HK-2 (cell line): ENCODE results near the gene KCNH2.
A peak's percentile ranks its signal among the peaks of the same experiment; 100 is the strongest.

Source experiments
- DNase-seq: peaks from one replicate; pipeline ENCODE4 v3.0.0-alpha.2; 2018; ENCODE audit not compliant: unreplicated experiment

Gene KCNH2

DNA sequence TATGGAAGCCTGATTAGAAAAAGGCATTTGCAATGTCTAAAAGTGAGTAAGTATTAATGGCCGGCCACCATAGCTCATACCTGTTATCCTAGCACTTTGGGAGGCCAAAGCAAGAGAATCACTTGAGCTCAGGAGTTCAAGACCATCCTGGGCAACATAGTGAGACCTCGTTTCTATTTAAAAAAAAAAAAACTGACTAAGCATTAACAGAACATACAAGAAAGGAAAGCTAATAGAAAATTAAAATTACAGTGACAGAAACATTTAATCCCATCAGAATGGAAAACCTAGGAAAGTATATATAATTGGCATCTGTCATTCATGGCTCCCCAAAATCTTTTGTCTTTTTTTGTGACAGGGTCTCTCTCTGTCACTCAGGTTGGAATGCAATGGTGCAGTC, 69.9 kb downstream of the KCNH2 start:
- DNase-seq: no peak

DNA sequence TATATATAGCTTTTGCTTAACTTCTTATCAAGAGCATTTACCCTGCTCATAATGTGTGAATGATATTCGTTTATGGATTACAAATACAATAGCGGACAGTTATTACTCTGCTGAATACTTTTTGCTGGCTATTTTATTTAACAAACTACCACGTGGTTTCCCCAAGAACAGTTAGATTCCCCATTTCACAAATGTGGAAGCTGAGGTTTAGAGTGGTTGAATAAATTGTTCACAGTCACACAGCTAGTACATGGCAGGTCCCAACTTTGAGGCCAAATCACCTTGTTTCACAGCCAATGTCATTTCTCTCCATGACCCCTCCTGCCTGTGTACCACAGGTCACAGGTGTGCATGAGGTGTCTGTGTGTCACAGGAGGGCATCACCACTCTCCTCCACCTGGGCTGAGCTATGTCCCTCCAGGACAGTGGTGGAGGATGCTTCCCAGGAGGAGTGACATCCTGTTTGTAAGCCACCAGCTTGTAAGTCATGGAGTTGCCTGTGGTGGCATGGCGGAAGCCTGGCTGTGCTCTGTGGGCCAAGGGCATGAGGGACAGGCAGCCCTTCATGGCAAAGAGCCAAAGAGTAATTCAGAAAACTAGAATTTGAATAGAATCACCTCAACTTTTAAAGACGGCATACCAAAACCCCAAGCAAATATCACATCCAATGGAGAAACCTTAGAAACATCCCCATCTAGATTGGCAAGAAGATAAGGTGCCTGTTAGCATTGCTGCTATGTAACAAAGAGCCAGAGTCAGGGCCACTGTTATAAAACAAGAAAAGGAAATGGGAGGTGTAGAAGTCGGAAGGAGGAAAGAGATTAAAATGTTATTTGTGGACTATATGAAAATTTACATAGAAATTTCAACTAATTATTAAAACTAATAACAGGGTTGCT, 73.9 kb downstream of the KCNH2 start:
- no peak for DNase-seq

DNA sequence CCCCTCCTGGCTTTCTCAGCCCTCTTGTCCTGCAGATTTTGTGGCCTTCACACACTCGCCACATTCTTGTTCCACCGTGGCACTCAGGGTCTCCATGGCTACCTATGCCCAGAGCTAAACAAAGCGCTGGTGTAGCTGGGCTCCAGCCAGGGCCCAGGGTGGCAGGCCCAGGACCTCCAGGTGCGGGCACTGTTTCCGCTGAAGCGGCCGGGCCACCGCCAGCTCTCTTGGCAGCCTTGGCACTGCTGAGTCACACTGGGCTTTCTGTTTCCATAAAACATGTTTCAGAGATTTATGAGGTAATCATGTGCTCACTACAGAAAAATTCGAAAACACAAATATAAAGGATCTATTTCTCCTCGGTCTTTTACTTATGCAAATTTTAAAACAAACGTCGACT, 74.5 kb downstream of the KCNH2 start:
- no peak for DNase-seq

DNA sequence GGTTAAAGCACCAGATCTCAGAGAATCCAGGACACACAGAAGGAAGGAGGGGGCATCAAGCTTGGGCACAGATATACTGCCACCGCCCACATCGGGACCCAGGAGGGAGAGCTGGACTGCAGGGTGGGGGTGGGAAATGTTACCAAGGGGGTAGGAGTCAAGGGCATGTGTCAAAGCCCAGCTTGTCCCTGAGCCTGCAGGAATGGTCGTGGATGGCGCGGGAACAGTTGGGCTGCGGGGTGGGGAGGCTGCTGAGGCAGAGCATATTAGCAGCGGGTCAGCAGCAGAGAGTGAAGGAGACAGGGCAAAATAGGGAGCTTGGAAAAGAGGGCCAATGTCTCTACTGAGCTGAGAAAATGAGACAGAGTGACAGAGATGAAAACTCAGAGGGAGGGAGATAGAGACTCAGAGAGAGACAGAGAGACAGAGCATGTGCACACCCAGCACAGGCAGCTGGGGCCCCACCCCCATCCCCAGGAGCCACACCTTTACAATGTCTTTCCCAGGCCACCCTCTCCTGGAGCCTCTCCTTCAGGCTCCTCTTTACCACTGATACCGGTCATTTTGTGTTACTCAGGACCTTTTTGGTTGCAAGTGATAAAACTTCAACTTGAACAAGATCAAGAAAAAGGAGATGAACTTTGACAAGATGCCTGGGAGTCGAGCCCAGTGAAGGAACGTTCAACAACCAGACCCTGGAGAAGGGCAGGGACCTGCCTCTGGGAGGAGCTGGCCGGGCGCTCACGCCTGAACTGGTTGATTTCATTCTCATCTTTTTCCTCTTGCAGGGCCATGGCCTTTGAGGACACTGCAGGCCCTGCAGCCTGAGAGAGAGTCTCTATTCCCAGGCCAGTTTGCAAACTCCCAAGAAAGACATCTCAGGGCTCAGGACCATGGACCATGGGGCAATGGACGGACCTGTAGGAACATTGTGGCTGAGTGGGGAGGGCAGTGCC, 75.8 kb downstream of the KCNH2 start:
- no peak for DNase-seq

DNA sequence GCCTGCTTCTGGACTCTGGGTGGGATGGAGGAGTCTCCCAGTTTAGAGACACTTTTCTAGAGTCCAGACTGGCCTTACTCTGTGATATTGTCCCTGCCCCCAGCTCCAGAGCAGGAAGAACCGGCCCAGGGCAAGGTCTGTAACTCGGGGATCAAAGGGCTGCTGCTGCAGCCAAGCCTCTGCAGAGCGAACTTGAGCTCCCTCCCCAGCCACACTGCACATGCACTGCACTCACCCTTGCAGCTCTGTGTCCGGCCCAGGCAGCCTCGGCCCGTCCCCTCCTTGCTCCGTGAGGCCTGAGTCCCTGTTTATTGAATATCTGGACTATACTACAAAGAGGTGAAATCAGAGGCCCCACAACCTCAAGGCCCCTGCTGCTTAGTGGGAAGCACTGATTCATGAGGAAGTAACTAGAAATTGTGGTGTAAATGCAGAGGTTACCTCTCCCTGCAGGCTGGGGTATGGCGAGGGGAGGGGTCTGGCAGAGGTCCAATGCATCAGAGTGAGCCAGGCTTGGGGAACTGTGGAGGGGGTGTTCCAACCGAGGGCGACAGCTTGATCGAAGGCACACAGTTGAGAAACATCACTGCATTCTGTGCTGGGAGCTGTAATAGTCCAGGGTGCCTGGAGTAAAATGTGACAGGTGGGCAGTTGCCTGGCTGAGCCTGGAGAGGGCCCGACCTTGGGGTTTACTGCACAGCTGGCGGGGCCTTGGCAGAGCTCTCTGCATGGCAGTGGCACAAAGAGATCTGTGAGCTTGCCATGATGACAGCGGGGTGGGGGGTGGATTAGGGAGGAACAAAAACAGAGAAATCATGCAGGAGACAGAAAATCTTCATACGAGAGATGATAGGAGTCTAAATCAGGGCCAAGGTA, 76.7 kb downstream of the KCNH2 start:
- no peak for DNase-seq

DNA sequence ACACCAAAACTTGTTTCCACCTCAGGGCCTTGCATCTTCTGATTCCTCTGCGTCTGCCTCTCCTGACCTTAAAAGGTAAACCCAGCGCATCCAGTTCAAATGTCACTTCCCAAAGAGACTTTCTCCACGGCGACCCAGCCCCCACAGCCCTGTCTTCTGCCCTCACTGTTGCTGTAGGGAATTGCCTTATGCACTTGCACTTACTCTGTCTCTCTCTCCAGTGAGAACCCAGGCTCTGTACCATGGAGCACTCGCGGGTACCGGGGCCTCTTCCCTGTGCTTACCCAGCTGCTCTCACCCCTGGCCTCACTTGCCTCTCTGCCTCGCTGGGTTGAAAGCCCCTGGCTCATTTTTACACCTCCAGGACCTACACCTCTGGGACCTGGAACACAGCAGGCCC, 77.4 kb downstream of the KCNH2 start:
- no peak for DNase-seq

DNA sequence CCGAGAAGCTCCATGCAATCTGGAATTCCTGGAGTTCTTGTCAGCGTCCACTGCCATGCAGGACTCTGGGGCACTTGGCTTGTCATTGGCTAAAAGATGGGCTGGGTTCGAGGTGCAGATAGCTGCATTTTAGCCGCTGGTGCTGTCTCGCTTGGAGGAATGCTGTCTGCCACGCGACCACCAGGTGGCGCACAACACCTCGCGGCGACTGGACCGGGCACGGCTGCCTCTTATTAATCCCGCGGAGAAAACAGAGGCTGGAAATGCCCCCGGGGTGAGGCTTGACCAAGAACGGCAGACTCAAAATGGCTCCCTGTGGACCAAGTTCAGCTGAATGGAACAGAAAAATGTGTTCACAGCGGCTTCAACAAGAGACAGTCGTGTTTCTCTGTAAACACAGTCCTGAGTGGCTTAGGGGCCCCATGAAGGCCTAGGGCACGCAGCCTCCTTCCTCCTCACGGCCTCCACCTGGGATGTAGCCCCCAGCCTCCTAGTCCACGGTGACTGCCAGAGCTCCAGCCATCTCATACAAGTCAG, 79.6 kb downstream of the KCNH2 start:
- DNase-seq: peak; percentile 76

DNA sequence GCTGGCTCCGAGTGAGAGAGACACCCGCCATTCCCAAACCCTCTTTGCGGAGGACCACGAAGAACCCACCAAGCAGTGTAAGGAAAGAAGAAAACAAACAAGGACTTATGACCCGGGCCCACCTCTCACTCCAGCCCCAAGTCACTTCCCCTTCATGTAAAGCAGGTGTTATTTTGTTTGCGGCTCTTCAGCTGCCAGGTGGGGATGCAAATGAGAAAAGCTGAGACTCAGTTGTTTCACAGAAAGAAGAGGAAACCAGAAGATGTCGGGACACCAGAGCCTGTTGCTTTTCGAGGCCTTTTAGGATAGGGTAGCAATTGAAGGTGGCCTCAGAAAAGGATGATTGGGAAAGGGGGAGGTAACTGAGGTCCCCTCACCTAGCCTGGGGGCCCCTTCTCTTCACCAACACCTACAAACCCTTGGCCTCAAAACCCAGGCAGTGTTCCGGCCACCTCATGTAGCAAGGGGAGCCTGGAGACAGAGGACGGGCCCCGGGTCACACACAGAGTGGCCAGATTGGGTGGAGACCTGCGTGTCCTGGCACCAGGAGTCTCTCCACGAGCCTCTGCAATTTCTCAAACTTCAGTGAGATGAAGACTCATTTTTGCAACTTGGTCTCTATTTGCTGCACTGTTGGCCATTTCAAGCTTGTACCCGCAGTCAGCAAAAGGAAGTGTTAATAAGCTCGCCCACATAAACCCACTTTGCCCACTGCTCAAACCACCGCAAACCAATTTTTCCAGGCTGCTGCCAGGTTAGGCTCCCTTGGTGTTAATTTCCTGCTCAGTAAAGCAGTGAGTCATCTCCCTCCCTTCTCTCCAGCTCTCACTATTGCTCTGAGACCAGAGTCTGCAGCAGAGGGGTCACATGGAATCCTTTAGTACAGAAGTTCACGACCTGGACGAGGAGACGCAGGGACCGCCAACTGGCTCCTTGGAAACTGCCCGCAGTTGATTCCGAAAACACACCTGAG, 80.3 kb downstream of the KCNH2 start:
- no peak for DNase-seq

DNA sequence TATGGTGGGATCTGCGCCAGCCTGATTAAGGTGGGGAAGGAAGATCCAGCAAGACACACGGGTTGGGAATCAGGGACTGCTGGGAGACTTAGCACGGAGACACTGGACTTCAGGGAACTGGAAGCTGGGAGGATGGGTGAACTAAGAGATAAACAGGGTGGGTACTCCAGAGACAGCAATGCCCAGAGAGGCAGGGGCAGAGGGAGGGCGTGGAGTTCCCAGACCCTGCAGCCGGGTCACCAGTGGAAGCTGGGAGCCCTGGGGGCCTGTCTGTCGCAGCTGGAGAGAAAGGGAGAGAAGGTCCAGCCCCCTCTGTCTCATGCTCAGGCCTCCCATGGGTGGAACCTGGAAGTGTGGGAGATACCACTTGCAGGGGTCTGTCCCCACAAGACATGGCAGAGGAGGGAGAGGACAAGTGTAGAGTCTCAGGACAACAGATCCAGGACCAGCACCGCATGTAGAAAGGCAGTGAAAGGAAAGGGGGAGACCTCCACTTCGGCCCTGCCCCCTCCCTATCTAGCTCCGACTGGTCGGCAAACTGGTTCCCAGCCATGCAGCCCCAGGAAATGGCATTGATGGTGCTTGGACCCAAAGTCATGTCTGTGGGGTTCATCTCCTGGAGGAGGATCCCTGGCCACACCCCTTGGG, 81.4 kb downstream of the KCNH2 start:
- DNase-seq: no peak

DNA sequence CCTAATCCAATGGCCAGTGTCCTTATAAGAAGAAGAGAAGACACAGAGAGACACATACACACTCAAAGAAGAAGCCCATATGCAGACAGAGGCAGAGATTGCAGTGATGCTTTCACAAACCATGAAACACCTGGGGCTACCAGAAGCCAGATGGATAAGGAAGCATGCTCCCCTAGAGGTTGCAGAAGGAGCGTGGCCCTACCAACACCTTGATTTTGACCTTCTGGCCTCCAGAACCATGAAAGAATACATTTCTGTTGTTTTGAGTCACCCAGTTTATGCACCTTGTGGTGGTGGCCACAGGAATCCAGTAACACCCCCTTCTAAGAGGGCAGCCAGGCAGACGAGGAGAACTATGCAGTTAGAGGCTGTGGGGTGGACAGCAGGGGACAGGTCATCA, 82.3 kb downstream of the KCNH2 start:
- no peak for DNase-seq
